ENCODE measurements around the gene CFAP74. TPM values are rescaled to one million over a fixed set of nuclear protein-coding genes. Genes with fewer than 3 reads are reported as not detected.

Gene CFAP74
- total and polyA plus RNA-seq, 2 of the 13 experiments (the other 11 are each of a cell fraction or from before 2014, with no cell fraction given) = 0.27 to 0.62 TPM

- TF ChIP-seq ZNF609 (CRISPR knock-in tag; IDR thresholded peaks at IDR 0.05; ENCODE audit: borderline replicate concordance) (no peak; the same call in 1 of the 2 replicates), SMAD9 (CRISPR knock-in tag; IDR thresholded peaks at IDR 0.05) (no peak), ZNF740 (CRISPR knock-in tag; IDR thresholded peaks at IDR 0.05) (no peak; the same call in none of the 2 replicates), HMGXB4 (CRISPR knock-in tag; IDR thresholded peaks at IDR 0.05; ENCODE audit: borderline replicate concordance in 1 of 2, low read depth in 1 of 2) (peak in 1 of 2 experiments; percentile 78; a peak in 2 of 4 replicates), FOXK2 (IDR thresholded peaks at IDR 0.05) (no peak), KLF16 (CRISPR knock-in tag; IDR thresholded peaks at IDR 0.05) (0 out of 4 replicates have a peak, but pooled peaks of 1 of the 2 experiments have one; percentile 23), ZNF558 (CRISPR knock-in tag; IDR thresholded peaks at IDR 0.05; ENCODE audit: borderline replicate concordance) (peak; percentile 87; the same call in 1 of the 2 replicates), ZNF652 (CRISPR knock-in tag; IDR thresholded peaks at IDR 0.05; ENCODE audit: borderline replicate concordance, low read depth) (no peak), ZBTB40 (IDR thresholded peaks at IDR 0.05) (no peak), ZBTB40 (CRISPR knock-in tag; IDR thresholded peaks at IDR 0.05) (peak; percentile 60; the same call in 1 of the 2 replicates), ZNF143 (CRISPR knock-in tag; IDR thresholded peaks at IDR 0.05) (no peak)
Observed at GRCh38 chr1:1920608-1921458, 82.8 kb downstream of the CFAP74 start (continued).

Measured in HepG2 (cell line).